NOMO-1 treated with dmso at 0.1 percent for 144 hours (cell line): ENCODE data around the gene SIM2.
"Not testable (repeated sequence)": the region's sequence is repeated elsewhere in the genome, so short reads cannot be mapped to it uniquely, and the experiment has no call there.

ENCODE experiments used
- DNase-seq: peaks from one replicate; lab custom pipeline; 2025; ENCODE audit not compliant: unreplicated experiment; lab: John Stamatoyannopoulos, UW

Gene SIM2, protein sequence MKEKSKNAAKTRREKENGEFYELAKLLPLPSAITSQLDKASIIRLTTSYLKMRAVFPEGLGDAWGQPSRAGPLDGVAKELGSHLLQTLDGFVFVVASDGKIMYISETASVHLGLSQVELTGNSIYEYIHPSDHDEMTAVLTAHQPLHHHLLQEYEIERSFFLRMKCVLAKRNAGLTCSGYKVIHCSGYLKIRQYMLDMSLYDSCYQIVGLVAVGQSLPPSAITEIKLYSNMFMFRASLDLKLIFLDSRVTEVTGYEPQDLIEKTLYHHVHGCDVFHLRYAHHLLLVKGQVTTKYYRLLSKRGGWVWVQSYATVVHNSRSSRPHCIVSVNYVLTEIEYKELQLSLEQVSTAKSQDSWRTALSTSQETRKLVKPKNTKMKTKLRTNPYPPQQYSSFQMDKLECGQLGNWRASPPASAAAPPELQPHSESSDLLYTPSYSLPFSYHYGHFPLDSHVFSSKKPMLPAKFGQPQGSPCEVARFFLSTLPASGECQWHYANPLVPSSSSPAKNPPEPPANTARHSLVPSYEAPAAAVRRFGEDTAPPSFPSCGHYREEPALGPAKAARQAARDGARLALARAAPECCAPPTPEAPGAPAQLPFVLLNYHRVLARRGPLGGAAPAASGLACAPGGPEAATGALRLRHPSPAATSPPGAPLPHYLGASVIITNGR

DNA sequence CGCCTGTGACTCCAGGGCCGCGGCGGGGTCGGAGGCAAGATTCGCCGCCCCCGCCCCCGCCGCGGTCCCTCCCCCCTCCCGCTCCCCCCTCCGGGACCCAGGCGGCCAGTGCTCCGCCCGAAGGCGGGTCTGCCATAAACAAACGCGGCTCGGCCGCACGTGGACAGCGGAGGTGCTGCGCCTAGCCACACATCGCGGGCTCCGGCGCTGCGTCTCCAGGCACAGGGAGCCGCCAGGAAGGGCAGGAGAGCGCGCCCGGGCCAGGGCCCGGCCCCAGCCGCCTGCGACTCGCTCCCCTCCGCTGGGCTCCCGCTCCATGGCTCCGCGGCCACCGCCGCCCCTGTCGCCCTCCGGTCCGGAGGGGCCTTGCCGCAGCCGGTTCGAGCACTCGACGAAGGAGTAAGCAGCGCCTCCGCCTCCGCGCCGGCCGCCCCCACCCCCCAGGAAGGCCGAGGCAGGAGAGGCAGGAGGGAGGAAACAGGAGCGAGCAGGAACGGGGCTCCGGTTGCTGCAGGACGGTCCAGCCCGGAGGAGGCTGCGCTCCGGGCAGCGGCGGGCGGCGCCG, at the start of gene SIM2:
TSS of gene SIM2 (plus strand) at position 135 of the 565 bp plus-strand sequence. CDS start 632 bp downstream, outside the sequence.
- DNase-seq: no peak

DNA sequence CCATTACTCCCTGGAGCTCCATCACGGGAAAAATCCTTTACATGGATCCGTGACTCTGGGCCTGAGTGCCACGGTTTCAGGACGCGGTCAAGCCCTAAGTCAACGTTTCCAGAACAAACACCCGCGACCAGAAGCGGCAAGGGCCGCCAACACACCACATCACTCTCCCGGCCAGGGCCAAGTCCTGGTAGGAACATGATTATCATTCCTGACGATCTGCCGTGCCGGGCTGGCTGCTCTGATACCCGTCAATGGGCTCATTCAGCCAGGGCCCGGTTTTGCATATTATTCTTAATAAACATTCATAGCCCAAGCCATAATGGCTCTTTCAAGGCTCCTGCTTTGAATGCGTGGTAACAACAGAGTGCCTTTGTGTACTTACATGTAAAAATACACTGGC, 44.6 kb upstream of the SIM2 start:
- no peak for DNase-seq

DNA sequence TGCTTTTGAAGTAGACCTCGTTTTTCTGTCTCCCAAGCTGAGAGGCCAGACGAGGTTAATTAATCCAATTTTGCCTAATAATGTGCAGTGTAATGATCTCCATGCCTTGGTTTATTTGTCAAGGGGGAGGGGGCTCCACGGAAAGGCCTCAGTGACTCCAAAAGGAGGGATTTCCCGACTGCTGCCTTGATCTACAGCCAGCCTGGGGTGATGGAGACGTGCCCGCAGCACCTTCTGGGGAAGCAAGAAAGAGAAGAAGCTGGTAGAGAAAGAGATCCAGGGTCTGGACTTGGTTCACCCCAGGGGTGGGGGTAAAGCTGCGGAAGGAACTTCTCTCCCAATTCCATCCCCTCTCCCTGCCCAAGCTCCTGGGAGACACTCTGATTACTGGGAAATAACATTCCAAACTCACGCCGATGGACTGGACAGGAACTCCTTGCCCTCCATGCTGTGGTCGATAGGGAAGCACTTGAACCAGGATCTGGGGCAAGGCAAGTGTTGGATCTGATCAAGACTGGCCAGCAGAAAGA, 44.1 kb upstream of the SIM2 start:
- no peak for DNase-seq

DNA sequence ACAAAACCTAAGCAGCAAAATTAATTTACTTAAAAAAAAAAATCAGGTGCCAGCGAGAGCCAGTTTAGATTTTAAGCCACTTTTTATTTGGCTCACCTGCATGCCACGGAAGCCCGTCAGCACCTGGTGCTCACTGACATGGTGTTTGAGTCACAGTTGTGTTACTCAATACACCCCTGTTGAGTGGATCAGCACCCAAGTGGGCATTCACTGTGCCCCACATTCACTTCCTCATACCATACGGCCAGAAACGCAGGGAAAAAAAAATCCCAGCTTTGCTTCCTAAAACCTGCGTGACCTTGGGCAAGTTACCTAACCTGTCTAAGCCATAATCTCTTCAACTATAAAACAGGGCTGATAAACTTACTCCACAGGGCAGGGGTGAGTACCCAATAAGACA, 42.8 kb upstream of the SIM2 start:
- DNase-seq: no peak

DNA sequence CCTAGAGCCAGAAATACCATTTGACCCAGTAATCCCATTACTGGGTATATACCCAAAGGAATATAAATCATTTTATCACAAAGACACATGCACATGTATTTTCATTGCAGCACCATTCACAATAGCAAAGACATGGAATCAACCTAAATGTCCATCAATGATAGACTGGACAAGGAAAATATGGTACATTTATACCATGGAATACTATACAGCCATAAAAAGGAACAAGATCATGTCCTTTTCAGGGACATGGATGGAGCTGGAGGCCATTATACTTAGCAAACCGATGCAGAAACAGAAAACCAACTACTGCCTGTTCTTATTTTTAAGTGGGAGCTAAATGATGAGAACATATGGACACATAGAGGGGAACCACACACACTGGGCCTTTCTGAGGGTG, 41.6 kb upstream of the SIM2 start:
- DNase-seq: not testable (repeated sequence)

DNA sequence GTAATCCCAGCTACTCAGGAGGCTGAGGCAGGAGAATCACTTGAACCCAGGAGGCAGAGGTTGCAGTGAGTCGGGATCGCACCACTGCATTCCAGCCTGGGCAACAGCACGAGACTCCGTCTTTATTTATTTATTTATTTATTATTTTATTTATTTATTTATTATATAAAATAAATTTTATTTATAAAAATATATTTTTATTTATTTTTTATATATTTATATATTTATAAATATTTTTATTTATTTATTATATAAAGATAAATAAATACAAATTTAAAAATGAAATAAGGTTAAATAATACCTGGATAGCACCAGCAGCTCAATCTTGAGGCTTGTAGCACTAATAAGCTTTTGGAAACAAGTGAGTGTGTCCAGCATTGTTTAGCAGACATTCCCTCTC, 40.9 kb upstream of the SIM2 start:
- DNase-seq: no peak

DNA sequence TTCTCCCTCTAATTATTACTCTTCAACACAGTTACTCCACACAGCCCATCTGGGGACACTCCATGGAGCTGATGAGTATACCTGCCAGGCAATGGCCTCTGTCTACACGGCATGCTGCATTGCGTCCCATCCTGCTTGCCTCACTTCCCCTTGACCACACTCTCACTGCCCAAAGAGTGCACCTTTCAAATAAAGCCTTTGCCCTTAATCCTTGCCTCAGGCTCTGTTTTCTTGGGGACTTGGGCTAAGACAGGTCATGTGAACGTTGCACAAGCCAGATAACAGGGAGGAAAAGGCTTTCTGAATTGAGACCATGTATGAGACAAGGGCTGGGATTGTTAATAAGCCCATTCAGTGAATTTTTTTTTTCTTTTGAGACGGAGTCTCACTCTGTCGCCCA, 40.0 kb upstream of the SIM2 start:
- no peak for DNase-seq

DNA sequence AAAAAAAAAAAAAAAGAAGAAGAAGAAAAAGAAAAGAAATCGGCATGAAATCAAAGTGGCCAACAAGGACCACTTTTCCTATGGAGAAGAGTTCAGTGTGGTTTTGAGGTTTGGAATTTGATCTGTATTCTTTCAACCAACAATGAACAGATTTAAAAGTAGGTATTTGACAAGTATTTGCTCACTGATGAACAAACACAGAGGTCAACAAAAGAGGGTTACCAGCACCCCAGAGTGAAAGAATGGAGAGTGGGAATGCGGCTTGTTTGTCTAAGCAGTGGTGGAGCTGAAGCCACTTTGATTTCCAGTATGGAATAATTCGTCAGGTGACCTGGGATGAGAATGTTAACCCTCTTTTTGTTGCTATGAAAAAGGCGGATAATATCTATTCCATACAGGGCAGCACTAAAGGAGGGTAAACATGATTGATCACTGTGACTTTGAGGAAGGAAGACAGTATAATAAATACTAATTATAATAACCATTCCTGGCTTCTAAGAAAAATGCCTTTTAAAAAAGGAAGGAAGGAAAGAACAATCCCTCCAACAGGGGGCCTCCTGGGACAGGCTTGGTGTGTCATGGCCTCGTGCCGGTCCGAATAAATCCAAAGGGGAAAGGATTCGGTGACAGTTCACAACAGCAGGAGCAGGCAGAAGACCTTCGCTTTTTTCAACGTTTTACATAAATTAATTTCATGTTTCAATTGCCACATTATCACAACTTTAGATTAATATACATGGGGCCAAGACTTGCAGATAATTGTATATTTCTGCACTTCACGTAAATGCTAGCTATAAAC, 37.2 kb upstream of the SIM2 start:
- DNase-seq: no peak

DNA sequence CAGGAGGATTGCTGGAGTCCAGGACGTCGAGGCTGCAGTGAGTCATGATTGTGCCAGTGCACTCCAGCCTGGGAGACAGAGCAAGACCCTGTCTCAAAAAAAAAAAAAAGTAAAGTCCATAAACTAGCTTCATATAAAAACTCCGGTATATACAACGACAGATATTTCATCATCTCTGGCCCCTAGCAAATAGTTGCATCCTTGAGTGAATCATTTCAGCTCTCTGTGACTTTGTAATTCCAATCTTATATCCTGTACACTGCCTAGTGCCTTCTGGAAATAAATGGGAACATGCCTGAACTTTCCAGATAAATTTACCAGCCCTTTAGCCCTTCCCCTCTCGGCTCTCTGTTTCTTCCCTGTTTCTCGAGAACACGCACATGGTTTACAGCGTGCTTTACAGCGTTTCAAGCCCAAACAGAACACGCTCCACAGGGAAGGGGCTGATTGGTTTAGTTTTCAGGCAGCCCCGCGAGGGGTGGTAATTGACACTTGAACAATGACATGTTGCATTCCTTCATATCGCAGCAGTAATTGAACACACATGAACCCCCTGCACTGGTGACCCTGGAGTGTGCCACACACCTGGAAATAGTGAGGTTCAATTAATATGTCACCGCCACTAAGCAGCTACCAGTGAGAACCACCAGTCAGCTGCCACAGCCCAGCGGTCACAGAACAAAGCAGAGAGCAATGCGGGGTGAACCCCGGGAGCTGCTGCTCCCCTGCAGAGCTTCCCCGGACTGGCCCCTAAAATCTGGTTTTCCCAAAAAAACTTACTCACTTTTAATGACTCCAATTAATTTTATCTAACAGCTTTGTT, 35.7 kb upstream of the SIM2 start:
- DNase-seq: no peak

DNA sequence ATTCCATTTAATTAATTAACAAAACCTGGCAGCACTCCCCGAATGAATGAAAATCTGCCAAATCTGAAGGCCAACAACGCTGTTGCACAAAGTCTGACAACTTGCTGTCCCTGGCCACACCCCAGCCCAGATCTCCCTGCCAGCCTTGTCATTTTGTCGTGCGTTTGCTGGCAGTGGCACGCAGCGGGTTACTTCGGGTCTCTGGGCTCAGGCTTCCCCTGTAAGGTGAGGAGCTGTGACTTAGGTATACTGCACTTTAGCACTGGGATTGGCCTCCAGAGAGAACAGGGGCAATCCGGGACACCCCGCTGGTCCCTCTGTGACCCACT, 34.3 kb upstream of the SIM2 start:
- no peak for DNase-seq

DNA sequence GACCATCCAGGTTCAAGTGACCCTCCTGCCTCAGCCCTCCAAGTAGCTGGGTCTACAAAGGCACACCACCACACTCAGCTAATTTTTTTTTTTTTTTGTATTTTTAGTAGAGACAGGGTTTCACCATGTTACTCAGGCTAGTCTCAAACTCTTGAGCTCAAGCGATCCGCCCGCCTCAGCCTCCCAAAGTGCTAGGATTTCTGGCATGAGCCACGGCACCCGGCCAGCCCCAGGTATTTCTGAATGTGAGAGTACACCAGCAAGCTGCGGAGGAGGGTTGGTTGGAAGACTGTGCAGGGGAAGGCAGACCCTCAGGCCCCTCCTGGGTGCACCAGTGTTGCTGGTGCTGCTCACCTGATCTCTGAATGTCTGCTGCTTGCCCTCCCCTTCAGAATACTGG, 33.1 kb upstream of the SIM2 start:
- DNase-seq: no peak

DNA sequence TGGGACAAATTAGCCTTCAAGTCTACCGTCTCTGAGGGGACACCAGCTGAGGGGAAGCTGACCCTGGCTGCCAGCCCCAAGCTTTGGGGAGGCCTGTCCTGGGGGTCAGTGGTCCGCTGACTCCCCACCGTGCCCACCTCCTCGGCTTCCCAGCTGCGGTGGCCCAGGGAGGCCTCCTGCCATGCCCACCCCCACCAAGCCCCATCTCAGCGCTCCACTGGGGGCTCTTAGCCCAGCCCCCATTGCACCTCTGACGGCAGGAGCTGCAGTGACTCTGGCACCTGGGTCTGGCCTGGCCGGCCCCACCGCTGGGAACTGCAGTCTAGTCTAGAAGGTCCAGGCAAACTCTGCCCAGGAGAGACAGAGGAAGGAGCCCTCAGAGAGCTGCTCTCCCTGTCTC, 30.2 kb upstream of the SIM2 start:
- no peak for DNase-seq

DNA sequence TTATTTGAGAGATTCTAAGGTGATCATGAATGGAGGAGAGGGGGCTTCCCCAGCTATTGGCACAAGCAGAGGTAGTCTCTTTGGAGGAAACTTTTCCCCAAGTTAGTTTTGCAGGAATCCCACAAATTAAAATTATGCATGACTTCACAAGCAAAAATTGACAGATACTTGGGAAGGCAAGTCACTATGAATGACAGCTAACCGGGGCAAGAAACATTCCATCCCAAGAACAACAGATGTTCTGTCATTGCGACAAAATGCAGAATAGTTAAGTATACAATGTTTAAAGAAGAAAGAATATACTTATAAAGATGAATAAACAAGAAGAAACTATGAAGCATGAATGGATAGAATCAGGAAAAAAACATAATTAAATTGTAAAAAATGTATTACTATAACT, 27.1 kb upstream of the SIM2 start:
- DNase-seq: no peak

DNA sequence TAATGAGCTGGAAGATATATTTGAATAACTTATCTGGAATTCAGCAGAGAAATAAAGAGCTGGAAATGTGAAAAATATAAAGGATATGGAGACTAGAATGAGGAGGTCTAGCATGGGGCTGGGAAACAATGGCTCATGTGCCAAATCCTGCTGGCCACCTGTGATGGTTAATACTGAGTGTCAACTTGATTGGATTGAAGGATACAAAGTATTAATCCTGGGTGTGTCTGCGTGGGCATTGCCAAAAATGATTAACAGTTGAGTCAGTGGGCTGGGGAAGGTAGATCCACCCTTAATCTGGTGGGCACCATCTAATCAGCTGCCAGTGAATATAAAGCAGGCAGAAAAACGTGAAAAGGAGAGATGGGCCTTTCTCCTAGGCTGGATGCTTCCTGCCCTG, 26.6 kb upstream of the SIM2 start:
- DNase-seq: not testable (repeated sequence)

DNA sequence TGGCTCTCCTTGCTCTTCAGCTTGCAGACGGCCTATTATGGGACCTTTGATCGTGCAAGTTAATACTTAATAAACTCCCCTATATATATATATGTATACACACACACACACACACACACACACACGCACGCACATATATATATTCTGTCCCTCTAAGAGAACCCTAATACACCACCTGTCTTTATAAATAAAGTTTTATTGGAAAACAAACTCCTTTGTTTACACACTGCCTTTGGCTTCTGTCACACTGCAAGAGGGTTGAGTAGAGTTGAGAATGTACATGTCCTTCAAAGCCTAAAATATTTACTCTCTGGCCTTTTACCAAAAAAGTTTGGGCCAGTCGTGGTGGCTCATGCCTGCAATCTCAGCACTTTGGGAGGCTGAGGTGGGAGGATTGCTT, 26.2 kb upstream of the SIM2 start:
- no peak for DNase-seq

DNA sequence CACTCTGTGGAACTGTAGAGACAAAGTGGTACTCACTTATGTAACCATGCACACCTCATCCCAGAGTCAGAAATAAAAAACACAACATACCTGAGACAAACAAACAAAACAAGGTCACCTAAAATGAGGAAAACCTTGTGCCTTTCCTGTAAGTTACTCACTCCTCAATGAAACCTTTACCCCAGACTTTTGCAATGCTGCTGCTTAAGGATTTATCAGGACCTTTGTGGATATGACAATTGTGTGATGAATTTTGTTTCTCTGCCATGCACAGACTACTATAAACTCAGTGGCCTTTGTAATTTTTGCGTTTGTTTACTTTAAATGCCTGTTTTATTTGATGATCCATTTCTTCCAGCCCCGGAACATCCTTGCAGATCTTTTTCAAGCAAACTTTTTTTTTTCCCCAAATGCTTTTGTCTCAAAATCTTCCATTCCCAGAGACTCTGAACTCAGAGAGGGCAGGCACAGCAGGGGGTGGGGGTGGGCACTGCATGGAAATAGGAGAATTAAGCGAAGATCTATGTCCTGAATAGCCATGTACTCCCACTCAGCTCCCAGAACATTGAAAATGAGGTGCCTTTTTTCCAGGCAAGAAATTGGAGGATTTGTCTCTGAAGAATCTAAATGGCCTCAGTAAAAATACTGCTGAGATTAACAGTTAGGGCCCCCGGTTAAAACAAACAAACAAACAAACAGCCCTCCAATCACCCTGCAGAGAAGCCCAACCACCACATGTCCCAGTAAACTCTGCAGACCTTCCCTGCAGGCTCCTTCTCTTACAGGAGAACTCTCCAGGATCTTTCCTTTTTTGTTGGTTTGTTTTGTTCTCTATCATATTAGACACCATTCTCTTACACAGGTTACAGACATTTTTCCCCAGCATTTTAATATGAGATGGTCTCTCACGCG, 22.6 kb upstream of the SIM2 start:
- DNase-seq: no peak

DNA sequence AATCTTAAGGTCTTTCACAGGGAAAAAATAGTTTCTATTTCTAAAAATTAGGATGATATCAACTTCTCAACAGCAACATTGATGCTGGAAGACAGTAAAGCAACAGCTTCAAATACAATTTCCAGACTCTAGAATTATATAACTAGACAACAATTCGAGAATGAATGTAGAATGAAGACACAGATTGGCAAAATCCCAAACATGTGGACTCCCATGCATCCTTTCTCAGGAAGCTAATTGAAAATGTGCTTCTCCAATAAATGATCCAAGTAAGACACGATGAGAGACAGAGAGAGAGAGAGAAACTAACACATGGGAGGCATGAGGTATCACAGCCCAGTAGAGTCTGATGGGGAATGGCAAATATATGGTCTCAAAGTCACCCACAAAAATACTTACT, 21.5 kb upstream of the SIM2 start:
- DNase-seq: no peak

DNA sequence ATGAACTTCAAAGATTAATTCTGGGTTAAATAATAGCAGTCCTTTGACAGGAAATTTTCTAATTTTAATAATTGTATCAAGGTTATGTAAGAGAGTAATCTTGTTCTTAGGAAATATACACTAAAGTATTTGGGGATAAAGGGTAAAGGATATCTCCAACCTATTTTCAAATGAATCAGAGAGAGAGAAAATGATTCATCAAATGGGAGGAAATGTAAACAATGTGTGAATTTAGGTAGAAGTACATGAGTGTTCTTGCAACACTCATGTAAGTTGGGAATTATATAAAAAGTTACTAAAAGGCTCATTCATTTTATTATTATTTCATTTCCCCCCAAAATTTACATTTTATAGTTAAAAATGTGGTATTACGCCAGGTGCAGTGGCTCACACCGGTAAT, 20.4 kb upstream of the SIM2 start:
- DNase-seq: no peak

DNA sequence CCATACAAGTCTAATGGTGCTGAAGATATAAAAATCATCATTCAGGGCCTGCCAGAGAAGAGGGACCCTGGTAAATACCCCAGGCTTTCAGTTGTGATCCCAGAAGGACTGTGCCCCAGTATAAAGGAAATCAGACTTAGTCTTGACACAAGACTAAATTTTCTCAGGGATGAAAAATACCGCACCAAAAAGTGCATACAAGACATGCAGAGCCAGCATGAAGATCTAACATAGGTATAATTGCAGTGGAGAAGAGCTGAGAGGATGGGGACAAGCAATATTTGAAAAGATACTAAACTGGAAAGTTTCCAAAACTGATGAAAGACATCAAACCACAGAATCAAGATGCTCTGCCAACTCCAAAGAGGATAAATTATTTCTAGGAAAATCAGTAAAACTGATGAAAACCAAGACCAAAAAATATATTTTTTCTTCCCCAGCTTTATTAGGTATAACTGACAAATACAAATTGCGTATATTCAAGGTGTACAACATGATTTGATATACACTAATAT, 17.7 kb upstream of the SIM2 start:
- no peak for DNase-seq
